NCI-H524 (cell line): ENCODE results near the gene IFI27L2.
A peak's percentile ranks its signal among the peaks of the same experiment; 100 is the strongest.

Experiments used
- DNase-seq, 2 experiments: peaks; one replicate each; lab custom pipeline; 2025; lab: John Stamatoyannopoulos, UW

IFI27L2 gene

DNA sequence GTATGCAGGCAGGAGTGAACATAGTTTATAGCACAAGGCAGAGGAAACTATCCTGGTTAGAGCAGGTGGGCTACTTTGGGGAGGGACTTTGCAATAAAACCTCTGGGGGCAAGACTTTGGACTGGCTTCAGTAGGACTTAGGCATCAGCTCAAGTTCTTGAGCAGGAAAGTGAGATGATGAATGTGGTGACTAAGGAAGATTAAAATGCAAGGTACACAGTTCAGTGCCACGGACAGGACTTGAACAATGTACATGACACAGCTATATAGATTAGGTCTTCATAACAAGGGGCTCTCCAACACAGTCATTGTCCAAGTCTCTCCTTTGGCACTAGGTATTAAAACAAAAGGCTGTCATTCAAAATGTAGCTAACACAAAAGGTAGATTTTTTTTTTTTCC, 23.3 kb upstream of the IFI27L2 start:
- no peak for DNase-seq

DNA sequence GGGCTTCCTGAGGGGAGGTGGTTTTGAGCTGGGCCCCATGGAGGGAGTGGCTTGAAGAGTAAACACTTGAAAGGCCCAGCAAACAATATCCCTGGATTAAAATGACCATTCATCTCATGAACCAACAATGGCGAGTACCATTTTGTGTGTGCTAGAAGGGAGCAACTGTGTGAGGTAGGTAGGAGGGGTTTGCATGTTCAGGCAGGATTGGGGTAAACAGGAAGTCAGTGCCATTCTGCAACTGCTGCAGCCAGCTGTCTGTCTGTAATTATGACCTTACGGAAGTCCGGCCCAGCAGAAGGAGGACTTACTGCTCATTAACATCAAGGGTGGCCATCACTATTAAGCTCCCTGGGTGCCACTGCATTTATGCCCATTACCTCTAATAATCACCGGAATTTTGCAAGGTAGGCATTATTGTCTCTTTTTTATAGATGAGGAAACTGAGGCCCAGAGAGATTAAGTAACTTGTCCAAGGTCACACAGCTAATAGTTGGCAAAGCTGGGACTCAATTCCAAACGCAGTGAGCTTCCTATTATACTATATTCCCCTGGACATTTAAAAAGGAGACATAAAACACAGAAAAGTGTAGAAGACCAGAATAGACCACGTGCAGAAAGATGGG, 16.6 kb upstream of the IFI27L2 start:
- DNase-seq, result peak; percentile 16 to 78

DNA sequence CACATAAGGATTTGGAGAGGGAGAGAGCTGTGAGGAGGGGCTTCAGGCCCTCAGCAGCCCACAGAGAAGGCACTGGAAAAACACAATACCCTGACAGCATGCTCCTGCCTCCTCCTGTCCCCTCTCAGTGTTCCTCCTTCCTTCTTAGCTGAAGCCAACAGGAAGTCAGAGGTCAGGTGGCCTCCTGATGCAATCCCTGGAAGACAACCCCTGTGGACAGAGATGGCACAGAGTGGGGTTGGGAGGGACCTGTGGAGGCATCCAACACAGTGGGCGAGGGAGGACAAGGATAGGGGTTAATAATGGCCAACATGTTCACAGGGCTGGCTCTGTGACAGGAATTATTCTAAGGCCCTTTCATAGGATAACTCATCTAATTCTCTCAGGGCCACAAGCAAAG, 15.4 kb upstream of the IFI27L2 start:
- DNase-seq, result peak; percentile 58 to 90

DNA sequence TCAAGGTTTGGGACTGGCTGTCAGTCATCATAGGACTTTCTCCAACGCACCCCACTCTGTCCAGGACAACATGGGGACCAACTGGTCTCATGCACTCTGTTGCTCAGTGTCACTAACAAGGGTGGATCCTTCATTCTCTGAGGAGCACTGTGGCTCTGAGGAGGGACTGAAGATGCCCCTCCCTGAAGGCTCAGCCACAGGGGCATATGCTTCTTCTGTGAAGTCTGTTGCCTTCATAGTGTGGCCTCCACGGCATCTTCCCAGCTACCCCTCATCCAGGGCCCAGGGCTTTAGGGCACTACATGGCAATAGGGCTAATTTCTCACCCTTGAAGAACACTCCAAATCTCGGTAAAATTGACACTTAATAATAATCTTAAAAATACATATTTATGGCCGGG, 14.3 kb upstream of the IFI27L2 start:
- no peak for DNase-seq

DNA sequence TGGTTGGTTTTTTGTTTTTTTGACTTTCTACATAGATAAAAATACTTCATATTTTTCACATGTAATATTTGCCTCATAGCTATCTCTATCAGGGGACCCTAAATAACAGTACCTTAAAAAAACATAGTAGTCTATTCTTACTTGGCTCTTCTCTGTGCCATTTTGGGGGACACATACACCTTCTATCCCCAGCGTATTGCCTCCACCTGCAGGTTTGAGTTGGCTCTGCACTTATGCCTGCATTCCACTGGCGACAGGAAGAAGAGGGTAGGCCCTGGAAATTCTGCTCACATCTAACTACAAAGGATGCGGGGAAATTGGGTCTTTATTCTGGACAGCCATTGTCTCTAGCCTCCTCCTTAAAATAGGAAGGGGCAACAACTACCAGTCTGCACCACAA, 13.8 kb upstream of the IFI27L2 start:
- DNase-seq, result peak in 1 of 2 experiments; percentile 55

DNA sequence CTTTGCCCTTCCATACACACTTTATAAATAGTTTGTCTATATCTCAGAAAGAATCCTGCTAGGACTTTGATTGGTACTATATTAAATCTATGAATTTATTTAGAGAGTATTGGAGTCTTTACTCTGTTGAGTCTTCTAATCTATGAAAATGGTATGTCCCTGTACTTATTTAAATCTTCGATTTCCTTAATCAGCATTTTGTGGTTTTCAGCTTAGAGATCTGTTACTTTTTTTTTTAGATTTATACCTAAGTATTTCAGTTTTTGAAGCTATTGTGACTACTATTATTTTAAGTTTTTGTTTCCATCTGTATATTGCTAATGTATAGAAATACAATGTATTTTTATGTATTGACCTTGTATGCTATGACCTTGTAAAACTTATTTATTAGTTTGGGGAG, 13.4 kb upstream of the IFI27L2 start:
- no peak for DNase-seq

DNA sequence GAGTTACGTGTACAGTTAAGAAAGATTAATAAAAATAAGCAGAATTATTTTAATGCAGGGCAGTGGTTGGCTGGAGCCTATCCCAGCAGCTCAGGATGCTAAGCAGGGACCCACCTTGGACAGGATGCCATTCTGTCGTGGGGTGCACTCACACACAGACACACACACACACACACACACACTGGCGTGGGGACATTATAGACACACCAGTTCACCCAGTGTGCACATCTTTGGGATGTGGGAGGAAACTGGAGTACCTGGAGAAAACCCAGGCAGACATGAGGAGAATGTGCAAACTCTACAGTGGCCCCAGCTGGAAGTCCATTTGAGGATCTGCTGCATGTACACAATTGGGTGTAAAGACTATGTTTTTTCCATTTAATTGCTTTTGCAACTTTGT, 12.8 kb upstream of the IFI27L2 start:
- DNase-seq, result no peak

DNA sequence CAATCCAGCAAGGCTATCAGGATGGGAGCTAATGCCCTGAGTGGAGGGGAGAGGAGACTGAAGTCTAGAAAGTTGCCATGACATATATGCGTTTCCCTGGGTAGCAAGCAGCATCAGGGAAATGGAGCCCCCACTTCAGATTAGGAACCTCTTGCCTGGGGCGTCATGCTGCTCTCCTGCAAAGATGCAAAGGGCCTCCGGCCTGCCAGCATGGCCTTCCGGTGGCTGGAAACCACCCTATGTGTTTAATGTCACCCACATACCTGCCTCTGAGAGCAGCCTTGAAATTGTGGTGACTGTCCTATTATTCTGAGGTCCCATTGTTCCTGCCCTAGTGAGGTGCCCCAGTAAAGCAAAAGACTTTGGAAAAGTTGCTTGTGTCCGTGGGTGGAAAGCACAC, 10.0 kb upstream of the IFI27L2 start:
- no peak for DNase-seq

DNA sequence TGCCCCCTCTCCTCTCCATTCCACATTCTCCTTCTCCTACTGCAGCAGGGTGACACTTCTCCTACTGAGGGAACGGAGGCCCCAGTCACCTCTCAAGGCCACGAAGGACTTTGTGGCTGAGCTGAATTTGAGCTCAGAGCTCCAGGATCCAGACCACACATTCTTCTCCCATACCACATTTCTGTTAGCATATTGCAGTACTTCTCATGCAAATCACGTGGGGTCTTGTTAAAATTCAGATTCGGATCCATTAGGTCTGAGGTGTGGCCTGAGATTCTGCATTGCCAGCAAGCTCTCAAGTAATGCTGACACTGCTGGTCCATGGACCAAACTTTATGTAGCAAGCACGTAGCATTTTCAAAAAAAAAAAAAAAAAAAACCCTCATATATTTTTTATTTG, 9.6 kb upstream of the IFI27L2 start:
- DNase-seq, result no peak

DNA sequence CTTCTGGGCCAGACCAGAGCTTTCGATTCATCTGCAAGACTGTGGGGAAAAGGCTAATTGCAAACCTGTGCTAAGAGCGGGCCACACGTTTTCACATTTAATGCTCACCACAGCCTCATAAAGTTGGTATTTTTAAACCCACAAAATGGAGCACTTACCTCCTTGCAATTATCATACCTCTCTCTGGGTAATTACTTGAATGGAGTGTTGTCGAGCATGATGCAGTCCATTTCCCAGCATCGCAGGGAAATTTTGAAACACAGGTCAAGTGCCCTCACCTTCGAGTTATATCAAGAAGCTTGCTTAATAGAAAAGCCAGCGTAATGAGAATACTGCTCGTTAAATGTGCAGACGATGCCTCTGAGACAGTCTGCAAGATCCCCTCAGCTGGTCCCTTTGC, 8.8 kb upstream of the IFI27L2 start:
- DNase-seq, result no peak

DNA sequence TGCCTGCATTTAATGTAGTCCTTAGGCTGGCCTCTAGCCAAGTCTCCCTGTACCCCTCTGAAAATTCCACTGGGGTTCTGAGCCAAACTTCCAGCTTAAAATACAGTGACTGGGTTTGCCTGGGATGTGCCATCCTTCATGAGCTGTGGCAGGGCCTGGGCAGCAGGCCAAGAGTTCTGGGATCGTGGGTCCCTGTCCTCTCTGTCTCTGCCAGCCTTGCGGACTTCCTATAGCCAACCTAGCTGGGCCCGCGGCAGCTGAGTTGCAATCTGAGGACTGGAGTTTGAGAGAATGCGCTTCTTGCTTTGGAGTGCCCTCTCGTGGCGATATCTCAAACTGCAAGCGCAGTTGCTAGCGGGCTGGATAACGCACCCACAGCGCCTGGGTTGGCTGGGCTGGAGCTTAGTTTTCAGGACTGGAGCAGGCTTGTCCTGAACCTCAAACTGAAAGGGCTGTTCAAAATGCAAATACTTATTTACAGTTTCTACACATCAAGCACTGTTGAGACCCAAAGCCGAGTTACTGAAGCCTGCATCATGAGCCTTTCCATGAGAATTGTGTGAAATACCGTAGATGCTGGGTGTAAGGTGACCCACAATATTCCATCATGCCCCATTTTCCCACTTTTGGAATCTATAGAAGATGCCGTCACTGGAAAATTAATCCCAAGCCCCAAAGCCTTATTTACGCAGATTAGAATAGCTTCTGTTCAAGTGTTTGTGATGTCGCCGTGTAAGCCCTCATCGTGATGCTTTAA, 7.3 kb upstream of the IFI27L2 start:
- DNase-seq, result peak; percentile 93 to 94

DNA sequence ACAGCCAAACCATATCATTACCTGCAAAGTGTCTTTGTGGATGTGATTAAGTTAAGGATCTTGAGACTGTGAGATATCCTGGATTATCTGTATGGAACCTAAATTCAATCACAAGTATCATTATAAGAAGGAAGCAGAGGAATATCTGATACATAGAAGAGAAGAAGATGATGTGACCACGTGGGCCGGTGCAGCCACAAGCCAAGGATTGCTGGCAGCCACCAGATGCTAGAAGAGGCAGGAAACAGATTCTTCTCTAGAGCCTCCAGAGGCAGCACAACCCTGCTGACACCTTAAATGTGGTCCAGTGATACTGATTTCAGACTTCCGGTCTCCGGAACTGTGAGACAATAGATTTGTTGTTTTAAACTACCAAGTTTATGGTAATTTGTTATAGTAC, 6.1 kb upstream of the IFI27L2 start:
- no peak for DNase-seq

DNA sequence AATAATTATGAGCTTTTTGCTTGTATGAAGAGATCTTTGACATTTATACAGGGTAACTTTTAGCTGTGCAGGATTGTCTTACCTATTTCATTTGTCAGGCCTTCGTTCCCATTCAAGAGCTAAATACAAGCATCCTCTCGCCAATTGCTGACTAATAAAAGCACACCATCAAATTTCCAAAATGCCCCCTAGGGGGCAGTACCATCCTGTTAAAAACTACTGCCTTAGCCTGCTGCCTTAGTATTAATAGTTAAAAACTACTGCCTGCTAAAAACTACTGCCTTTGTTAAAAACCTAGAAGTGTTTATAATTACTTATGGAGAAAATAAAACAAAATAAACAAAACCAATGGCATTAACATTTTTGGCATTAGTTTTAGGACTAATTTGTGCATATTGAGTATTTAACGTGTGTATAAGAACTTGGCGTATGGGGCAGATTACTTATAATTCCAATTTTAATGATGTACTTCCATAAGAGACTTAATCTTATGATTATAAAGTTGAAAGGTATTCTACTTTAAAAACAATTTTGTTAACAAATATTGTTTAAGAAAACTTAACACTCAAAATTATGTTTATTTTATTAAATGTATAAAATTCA, 3.0 kb upstream of the IFI27L2 start:
- peak; percentile 86 to 92 for DNase-seq

DNA sequence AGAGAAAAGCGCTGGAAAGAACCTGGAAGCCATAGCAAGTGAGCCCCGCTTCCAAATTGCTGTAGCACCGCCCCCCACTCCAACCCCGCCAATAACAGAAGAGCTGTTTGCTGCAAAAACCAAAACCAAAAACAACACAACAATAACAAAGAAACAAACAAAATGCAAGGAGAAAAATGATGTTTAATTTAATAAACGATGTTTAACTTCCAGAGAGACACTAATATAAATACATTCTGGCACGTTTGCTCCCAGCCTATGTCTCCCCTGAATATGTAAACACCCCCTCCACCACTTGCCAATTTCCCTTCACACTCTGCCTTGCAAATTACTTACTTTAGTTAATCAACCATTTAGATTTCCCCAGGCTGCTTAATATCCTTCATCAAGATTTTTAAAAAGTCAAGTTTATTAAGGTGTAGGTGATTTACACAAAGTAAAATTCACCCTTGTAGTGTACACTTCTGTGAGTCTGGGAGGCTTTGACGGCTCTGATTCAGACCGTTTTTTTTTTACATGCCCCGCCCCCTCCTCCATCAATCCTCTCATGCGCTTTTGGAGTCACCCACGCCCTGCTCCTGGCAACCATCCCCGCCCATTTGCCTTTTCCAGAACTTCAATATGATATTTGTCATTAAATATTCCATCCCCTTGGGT, 482 bp upstream of the IFI27L2 start:
- DNase-seq, result peak; percentile 70 to 76

DNA sequence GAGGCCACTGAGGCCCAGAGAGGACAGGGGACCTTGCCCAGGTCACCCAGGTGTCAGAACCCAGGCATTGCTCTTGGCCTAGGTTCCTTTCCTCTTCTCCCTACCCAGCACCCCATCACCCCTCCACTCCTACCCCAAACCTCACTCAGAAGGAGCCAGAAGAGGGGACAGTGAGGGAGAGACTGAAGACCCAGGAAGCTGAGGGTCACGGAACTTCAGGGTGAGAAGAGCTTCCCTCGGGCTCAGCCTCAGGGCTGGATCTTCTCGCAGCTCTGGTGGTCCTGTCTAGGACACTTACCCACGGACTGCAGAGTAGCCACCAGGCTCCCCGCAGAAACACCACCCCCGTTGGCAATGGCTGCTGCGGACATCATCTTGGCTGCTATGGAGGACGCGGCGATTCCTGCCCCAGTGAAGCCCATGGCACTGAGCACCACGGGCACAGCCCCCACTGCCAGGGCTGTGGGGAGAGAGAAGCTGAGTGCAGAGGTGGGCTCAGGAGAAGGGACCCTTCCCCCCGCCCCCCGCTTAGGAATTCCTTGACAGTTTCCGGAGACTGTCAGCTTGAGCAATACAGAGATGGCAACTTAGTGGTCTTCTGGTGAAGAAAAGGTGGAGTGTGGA, 1.1 kb downstream of the IFI27L2 start:
- DNase-seq, result no peak

DNA sequence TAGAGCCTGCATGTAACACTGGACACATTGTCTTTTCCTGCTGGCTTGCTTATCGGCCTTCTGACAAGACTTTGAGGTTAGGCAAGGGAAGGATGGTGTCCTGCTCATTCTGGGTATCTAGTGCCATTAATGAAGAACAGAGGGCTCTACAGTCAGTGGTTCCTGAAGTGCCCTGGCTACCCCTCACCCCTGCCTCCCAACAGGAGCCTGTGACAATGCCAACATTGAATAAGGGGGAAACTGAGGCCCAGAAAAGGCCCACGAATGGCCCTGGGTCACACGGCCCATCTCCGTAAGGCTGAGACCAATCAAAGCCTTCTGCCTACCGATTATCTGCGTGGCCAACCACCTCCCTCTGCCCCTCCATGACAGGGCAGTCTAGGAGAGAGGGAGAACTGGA, 2.1 kb downstream of the IFI27L2 start:
- DNase-seq, result no peak

DNA sequence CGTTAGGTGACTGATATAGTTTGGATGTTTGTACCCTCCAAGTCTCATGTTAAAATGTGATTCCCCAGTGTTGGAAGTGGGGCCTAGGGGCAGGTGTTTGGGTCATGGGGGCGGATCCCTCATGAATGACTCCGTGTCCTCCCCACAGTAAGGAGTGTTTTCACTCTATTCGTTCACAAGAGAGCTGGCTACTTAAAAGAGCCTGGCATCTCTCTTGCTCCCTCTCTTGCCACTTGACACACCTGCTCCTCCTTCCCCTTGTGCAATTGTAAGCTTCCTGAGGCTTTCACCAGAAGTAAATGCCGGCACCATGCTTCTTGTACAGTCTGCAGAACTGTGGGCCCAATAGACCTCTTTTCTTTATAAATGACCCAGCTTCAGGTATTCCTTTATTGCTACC, 2.6 kb downstream of the IFI27L2 start:
- DNase-seq, result no peak

DNA sequence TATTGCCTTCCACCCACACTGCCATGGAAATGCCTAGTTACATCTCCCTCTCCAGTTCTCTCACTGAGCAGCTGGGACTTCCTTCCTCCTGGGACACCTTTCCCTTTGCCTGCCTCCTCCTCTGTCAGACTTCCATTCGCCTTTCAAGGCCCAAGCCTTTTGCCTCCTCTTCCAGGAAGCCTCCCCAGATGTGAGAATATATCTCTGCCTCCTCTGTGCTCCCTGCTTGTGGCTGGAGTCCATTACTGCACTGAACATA, 3.1 kb downstream of the IFI27L2 start:
- DNase-seq, result no peak

DNA sequence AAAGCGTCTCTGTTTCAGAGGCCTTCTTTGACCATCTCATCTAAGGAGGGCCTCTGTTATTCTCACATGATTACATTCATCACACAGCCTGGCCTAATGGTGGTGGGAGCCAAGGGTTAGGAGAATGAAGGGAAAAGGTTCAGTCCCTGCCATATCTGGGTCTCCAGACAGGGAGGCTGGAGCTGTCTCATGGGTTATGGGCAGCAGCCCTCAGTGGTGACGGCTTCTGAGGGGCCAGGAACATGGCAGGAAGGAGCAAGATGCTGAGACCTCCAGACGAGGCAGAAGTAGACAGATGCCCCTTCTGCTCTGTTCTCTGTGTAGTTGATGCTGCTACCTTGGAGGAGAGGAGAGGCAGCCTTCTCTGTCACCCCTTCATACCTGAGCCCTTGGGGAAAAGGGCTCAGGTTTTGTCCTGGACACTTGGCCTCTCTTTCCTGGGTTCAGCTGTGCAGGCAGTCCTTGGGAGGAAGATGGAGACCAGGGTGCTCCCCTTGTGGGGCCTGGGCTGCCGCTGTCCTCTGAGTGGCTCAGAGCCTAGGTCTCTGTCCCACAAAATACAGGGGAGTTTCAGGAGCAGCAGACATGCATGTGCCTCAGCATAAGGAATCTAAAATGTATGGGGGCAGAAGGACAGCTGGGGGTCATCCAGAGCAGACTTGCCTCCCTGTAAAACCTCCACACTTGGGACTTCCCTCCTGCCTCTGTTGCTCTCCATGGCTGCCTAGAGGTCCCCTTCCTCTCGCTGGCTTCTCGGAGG, 3.6 kb downstream of the IFI27L2 start:
- DNase-seq, result no peak

DNA sequence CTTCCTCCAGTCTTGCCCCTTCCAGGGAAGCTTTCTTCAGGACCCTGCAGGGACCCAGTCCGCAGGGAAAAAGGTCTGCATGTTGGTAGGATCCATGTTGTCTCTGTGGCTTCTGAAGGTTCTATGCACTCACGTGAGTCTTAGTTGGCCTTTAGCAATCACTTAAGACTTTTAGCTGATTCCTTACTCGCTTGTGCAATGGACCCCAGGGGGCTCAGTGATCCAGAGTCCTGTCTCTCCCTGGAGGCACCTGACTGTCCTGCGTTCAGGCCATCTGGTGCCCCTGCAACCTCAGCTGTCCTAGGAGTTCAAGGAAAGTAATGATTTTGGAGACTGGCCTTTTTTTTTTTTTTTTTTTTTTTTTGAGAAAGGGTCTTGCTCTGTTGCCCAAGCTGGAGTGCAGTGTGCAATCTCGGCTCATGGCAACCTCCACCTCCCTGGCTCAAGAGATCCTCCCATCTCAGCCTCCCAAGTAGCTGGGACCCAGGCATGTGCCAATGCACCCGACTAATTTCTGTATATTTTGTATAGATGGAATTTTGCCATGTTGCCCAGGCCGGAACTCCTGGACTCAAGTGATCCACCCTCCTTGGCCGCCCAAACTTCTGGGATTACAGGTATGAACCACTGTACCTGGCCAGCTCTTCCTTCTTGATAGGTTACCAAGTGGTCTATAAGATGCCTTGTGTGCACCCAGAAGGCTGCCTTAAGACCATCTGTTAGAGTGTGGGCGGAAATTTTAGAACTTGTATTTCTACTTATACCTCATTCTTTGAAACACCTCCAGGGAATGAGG, 4.6 kb downstream of the IFI27L2 start:
- DNase-seq, result no peak

DNA sequence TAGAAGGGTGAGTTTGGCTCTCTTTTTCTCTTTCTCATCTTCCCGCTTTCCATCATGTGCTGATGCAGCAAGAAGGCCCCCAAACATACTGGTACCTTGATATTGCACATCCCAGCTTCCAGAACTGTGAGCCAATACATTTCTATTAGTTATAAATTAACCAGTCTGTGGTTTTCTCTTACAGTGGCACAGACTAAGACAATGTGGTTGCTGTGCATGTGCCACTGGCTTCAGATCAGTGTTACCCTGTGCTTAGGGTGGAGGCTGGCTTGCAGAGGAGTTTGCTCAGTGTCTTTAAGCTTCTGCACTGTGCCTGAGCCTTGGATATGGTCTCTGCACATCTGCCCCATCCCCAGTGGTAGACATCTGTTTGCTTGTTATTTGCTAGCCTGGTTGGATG, 5.5 kb downstream of the IFI27L2 start:
- no peak for DNase-seq
